Thoracic aorta (tissue), 2 donors: ENCODE results near the gene EP400. TPM values are rescaled to one million over a fixed set of nuclear protein-coding genes. Genes with fewer than 3 reads are reported as not detected.

ENCODE experiments used
- ATAC-seq: fragments of 150-250 bp; one replicate; pipeline ENCODE4 v1.8.0; 2017; ENCODE audit warnings: low read depth; ENCODE audit not compliant: insufficient number of reproducible peaks, low FRiP score
- DNase-seq: peaks from one replicate; pipeline ENCODE4 v3.0.0-alpha.2; 2020; ENCODE audit warnings: low spot score
- H3K27ac ChIP-seq, 2 donors: fragments of 200-600 bp; sonication (generic); 1 replicate in 1 of 2; 2 replicates in 1 of 2; pipeline ENCODE4 v1.5.1; 2016; ENCODE audit warnings: mild to moderate bottlenecking in 2 of 2, moderate library complexity in 2 of 2
- H3K27me3 ChIP-seq: fragments of 200-600 bp; sonication (generic); replicated peaks from 2 replicates; pipeline ENCODE4 v1.6.0; 2016; ENCODE audit warnings: mild to moderate bottlenecking; ENCODE audit not compliant: insufficient read depth
- H3K36me3 ChIP-seq: fragments of 200-600 bp; sonication (generic); one replicate; pipeline ENCODE4 v1.5.1; 2016
- H3K4me1 ChIP-seq, 2 donors: fragments of 200-600 bp; sonication (generic); 1 replicate in 1 of 2; 2 replicates in 1 of 2; pipeline versions ENCODE4 v1.5.1 to v1.6.0; 2016; ENCODE audit warnings: low read depth in 2 of 2, mild to moderate bottlenecking in 1 of 2; ENCODE audit not compliant: control insufficient read depth in 1 of 2
- H3K4me3 ChIP-seq: fragments of 200-600 bp; sonication (generic); 2 replicates; pipeline ENCODE4 v1.5.1; 2016; ENCODE audit warnings: mild to moderate bottlenecking
- H3K9me3 ChIP-seq: fragments of 200-600 bp; sonication (generic); 2 replicates; pipeline ENCODE4 v1.5.1; 2016
- total RNA-seq, 2 donors: library from RNA; depleted of rRNA; stranded (reverse); fragments of >200 nt; gene quantifications; one replicate each; pipeline versions ENCODE4 v1.1.0 to v1.2.3, GENCODE V29; 2016
- TF ChIP-seq, protein P1 (sequence below): fragments of 200-600 bp; sonication (generic); IDR thresholded peaks from one replicate; pipeline ENCODE4 v1.5.1; 2019; ENCODE audit warnings: antibody characterized with exemption

EP400 gene
- total RNA-seq, 2 donors from 2014 or later = 20.2 to 47.3 TPM

DNA sequence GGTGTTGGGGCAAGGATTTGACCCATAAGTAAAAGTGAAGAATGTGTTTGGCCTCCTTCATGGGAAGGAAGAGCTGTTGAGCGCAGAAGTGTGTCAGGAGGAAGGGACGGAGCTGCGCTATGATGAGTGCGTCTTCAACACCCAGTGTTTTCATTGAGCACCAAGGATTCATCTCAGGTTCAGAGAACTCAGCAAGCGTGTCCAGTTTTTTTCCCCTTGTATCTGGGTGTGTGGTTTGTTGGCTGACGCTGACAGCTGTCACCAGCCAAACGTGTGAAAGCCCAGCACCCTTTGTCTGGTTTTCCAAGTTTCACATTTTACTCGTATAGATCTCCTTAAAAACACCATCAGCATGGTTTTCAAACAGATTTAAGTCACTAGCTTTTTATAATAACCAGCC lies 12.3 kb downstream of the EP400 start:
- DNase-seq (no peak), ATAC-seq (no peak)

GRCh38 chr12:131963381-131963780 lies 13.6 kb downstream of the EP400 start:
- Histone ChIP-seq H3K4me3 (no peak overlapping the region), H3K4me1 (peaks cover 0 to 4% of the 10 kb centered on the region in 2 donors), H3K9me3 (no peaks in the 10 kb centered on the region), H3K27me3 (no peaks in the 10 kb centered on the region), H3K27ac (no peak overlapping the region), H3K36me3 (peaks cover 9% of the 10 kb centered on the region)
- TF ChIP-seq, protein P1, sequence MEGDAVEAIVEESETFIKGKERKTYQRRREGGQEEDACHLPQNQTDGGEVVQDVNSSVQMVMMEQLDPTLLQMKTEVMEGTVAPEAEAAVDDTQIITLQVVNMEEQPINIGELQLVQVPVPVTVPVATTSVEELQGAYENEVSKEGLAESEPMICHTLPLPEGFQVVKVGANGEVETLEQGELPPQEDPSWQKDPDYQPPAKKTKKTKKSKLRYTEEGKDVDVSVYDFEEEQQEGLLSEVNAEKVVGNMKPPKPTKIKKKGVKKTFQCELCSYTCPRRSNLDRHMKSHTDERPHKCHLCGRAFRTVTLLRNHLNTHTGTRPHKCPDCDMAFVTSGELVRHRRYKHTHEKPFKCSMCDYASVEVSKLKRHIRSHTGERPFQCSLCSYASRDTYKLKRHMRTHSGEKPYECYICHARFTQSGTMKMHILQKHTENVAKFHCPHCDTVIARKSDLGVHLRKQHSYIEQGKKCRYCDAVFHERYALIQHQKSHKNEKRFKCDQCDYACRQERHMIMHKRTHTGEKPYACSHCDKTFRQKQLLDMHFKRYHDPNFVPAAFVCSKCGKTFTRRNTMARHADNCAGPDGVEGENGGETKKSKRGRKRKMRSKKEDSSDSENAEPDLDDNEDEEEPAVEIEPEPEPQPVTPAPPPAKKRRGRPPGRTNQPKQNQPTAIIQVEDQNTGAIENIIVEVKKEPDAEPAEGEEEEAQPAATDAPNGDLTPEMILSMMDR = no peak
- DNase-seq (no peak), ATAC-seq (no peak)

More for the DNA sequence above, 12.3 kb downstream of the EP400 start:
- H3K4me3 ChIP-seq = no peak overlapping the region
- no peaks in the 10 kb centered on the region for H3K27me3 ChIP-seq
- TF ChIP-seq, protein P1 = no peak
- H3K36me3 ChIP-seq = peaks cover 9% of the 10 kb centered on the region
- no peaks in the 10 kb centered on the region for H3K9me3 ChIP-seq
- peaks cover 0 to 4% of the 10 kb centered on the region in 2 donors for H3K4me1 ChIP-seq
- H3K27ac ChIP-seq = no peak overlapping the region

- no peak for DNase-seq
- no peaks in the 10 kb centered on the region for H3K9me3 ChIP-seq
- H3K27me3 ChIP-seq = no peaks in the 10 kb centered on the region
- no peak for ATAC-seq
- peaks cover 9% of the 10 kb centered on the region for H3K36me3 ChIP-seq
- H3K27ac ChIP-seq = no peak overlapping the region
- H3K4me3 ChIP-seq = no peak overlapping the region
- TF ChIP-seq, protein P1 = no peak
- H3K4me1 ChIP-seq = peaks cover 0 to 4% of the 10 kb centered on the region in 2 donors
Observed at GRCh38 chr12:131965073-131965472, 15.3 kb downstream of the EP400 start.

- no peaks in the 10 kb centered on the region for H3K27me3 ChIP-seq
- H3K4me1 ChIP-seq = no peaks in the 10 kb centered on the region
- no peak overlapping the region for H3K4me3 ChIP-seq
- no peak overlapping the region for H3K27ac ChIP-seq
- no peaks in the 10 kb centered on the region for H3K9me3 ChIP-seq
- TF ChIP-seq, protein P1 = no peak
- no peaks in the 10 kb centered on the region for H3K36me3 ChIP-seq
- DNase-seq (no peak), ATAC-seq (no peak)
Observed at GRCh38 chr12:131971226-131971625, 21.5 kb downstream of the EP400 start.

DNA sequence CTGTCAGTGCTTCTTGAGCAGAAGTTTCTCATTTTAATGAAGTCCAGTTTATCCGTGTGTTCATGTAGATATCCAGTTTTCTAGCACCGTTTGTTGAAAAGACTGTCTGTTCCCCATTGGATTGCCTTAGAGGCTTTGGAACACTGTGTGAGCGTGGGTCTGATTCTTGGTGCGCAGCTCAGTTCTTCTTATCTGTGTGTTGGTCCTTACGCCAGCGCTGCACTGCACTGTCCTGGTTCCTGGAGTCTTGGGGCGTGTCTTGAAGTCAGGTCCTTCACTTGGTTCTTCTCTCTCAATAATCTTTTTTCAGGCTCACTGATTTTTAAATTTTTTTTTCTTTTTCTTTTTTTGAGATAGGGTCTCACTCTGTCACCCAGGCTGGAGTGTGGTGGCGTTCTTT lies 25.5 kb downstream of the EP400 start:
- no peak for DNase-seq
- H3K4me1 ChIP-seq = no peaks in the 10 kb centered on the region

More for the DNA sequence above, 25.5 kb downstream of the EP400 start:
- ATAC-seq = no peak
- H3K36me3 ChIP-seq = no peaks in the 10 kb centered on the region
- no peaks in the 10 kb centered on the region for H3K9me3 ChIP-seq
- no peaks in the 10 kb centered on the region for H3K27me3 ChIP-seq
- no peak overlapping the region for H3K4me3 ChIP-seq
- H3K27ac ChIP-seq = no peak overlapping the region
- TF ChIP-seq, protein P1 = no peak
